Suprapubic skin (tissue), 4 donors: Measurements from ENCODE around the gene CNPY3.

ENCODE experiments used
- EP300 ChIP-seq: sonication (generic); formaldehyde crosslinking; IDR thresholded peaks from one replicate; pipeline ENCODE4 v1.6.1; 2017; ENCODE audit warnings: antibody characterized with exemption
- POLR2A ChIP-seq, 2 donors: fragments of 450-650 bp; IDR thresholded peaks; one replicate each; pipeline ENCODE4 v1.6.1; 2017; ENCODE audit warnings: antibody characterized with exemption in 2 of 2, mild to moderate bottlenecking in 2 of 2, moderate library complexity in 2 of 2
- POLR2AphosphoS5 ChIP-seq, 3 donors: sonication (generic); formaldehyde crosslinking; IDR thresholded peaks; one replicate each; pipeline ENCODE4 v1.6.1; 2017; ENCODE audit warnings: antibody characterized with exemption in 3 of 3
- TF ChIP-seq, protein P1 (sequence below), 2 donors: fragments of 200-600 bp in 1 of 2; fragments of 450-650 bp in 1 of 2; sonication (generic) in 1 of 2; IDR thresholded peaks; one replicate each; pipeline ENCODE4 v1.5.1; 2016 to 2019; ENCODE audit warnings: antibody characterized with exemption in 2 of 2, mild to moderate bottlenecking in 1 of 2, moderate library complexity in 1 of 2

DNA sequence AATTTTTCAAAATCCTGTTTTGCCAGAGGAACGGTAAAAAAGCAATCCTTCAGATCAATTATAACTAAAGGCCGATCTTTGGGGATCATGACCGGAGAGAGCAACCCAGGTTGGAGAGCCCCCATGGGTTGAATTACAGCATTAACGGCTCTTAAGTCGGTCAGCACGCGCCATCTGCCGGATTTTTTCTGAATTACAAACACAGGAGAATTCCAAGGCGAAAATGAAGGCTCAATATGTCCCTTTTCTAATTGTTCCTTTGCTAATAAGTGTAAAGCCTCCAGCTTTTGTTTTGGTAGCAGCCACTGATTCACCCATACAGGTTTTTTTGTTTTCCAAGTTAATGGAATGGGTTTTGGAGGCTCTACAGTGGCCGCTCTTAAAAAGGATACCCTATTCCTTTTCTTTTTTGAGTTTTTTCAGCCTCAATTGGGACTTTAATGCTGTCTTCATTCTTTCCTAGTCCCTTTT, 30.4 kb upstream of the CNPY3 start:
- TF ChIP-seq POLR2A (IDR thresholded peaks at IDR 0.05) (no peak), POLR2AphosphoS5 (IDR thresholded peaks at IDR 0.05) (no peak), EP300 (no peak)
- TF ChIP-seq, protein P1, sequence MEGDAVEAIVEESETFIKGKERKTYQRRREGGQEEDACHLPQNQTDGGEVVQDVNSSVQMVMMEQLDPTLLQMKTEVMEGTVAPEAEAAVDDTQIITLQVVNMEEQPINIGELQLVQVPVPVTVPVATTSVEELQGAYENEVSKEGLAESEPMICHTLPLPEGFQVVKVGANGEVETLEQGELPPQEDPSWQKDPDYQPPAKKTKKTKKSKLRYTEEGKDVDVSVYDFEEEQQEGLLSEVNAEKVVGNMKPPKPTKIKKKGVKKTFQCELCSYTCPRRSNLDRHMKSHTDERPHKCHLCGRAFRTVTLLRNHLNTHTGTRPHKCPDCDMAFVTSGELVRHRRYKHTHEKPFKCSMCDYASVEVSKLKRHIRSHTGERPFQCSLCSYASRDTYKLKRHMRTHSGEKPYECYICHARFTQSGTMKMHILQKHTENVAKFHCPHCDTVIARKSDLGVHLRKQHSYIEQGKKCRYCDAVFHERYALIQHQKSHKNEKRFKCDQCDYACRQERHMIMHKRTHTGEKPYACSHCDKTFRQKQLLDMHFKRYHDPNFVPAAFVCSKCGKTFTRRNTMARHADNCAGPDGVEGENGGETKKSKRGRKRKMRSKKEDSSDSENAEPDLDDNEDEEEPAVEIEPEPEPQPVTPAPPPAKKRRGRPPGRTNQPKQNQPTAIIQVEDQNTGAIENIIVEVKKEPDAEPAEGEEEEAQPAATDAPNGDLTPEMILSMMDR (IDR thresholded peaks at IDR 0.05), result peak; percentile 77 to 83
